Measurements from ENCODE around the gene ZBTB25. TPM values are rescaled to one million over a fixed set of nuclear protein-coding genes. Genes with fewer than 3 reads are reported as not detected.

ZBTB25 gene
- total RNA-seq, 1 experiment from 2014 or later = 4.0 TPM

DNA sequence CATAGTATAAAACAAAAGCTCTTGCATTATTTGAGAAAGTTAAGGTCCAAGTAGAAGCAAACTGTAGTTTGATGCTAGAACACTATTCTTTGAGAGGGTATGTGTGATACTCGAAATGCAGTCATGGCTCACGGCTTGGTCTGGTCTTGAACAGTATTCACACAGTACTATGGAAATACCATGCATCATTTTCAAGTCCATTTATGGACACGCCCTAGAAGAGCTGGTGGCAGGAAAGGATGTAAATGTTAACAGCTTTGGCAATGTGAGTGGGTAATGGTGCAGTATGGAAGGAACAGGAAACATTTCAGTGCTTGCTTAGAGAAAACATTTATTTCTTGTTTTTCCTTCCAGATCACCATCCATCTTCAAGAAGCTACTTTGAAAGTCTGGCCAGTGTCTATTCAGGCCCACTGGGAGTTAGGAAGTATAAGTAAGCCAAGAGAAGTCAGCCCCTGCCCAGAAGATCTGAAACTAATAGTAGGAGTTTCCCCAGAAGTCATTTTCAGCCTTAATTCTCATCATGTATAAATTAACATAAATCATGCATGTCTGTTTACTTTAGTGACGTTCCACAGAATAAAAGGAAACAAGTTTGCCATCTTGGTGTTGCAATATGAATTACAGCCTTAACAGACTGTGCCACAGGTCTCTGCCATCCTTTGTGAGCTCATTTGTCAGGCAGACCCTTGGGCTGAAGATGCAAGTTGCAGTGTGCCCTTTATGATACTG, 44.1 kb downstream of the ZBTB25 start:
- intact Hi-C loops (cut with micrococcal nuclease) = no loop called here
- Histone ChIP-seq H3K9me2 (replicated peaks; ENCODE audit: low read length) (no peaks in the 10 kb centered on the region), H4K20me1 (ENCODE audit: low read length) (no peaks in the 10 kb centered on the region), H3F3A (ENCODE audit: low read length, unreplicated experiment) (no peaks in the 10 kb centered on the region), H3K36me3 (ENCODE audit: low read depth, low read length) (peaks cover 43% of the 10 kb centered on the region), H2AFZ (ENCODE audit: low read length) (no peak overlapping the region), H3K9ac (ENCODE audit: low read length) (no peak overlapping the region), H3K9me3 (ENCODE audit: low read length) (no peaks in the 10 kb centered on the region), H3K27ac (ENCODE audit: low read length) (no peak overlapping the region), H3K4me2 (ENCODE audit: low read length) (no peak overlapping the region), H3K4me1 (ENCODE audit: insufficient read depth, low read length) (peaks cover 3% of the 10 kb centered on the region; the same call in 1 of the 2 replicates), H3K79me2 (ENCODE audit: low read length) (no peaks in the 10 kb centered on the region), H3K4me3 (ENCODE audit: low read length) (no peak overlapping the region), H3K27me3 (ENCODE audit: low read length) (no peaks in the 10 kb centered on the region)
- TF ChIP-seq, protein P1, sequence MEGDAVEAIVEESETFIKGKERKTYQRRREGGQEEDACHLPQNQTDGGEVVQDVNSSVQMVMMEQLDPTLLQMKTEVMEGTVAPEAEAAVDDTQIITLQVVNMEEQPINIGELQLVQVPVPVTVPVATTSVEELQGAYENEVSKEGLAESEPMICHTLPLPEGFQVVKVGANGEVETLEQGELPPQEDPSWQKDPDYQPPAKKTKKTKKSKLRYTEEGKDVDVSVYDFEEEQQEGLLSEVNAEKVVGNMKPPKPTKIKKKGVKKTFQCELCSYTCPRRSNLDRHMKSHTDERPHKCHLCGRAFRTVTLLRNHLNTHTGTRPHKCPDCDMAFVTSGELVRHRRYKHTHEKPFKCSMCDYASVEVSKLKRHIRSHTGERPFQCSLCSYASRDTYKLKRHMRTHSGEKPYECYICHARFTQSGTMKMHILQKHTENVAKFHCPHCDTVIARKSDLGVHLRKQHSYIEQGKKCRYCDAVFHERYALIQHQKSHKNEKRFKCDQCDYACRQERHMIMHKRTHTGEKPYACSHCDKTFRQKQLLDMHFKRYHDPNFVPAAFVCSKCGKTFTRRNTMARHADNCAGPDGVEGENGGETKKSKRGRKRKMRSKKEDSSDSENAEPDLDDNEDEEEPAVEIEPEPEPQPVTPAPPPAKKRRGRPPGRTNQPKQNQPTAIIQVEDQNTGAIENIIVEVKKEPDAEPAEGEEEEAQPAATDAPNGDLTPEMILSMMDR (conservative IDR thresholded peaks at IDR 0.05; ENCODE audit: low read depth, low read length) = no peak
- TF ChIP-seq EZH2 (IDR thresholded peaks at IDR 0.05; ENCODE audit: low read length, unreplicated experiment) (no peak), EZH2phosphoT487 (IDR thresholded peaks at IDR 0.05; ENCODE audit: borderline replicate concordance, low read length) (no peak)
- DNase-seq (no peak), ATAC-seq (no peak)
- BruUV-seq (replicated peaks) = no TSS peak
- POLR2A ChIA-PET (ENCODE audit: unreplicated experiment) = no interaction called here
- CTCF ChIA-PET = interaction anchor here (0.6 to 1.0 kb wide), 4 partner anchors 13 to 116 kb away, joined by 3 to 4 read pairs (median 3); no protein-coding TSS in a partner anchor

DNA sequence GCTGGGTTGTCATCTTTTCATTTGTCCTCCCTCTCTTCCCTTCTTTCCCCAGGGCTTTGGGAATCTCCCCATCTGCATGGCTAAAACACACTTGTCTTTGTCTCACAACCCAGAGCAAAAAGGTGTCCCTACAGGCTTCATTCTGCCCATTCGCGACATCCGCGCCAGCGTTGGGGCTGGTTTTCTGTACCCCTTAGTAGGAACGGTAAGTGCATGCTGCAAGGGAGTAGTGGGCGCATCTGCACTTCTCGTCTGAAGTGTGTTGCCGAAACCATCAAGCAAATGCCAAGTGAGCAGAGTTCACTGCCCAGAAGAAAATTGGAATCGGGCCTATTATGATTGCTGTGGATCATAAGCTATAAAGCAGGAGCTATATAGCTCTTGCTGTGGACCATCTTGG, 49.0 kb downstream of the ZBTB25 start:
- no peak overlapping the region for H3K27ac ChIP-seq (ENCODE audit: low read length)
- H3K36me3 ChIP-seq (ENCODE audit: low read depth, low read length) = peaks cover 73% of the 10 kb centered on the region
- ATAC-seq = no peak
- no peaks in the 10 kb centered on the region for H3K9me2 ChIP-seq (replicated peaks; ENCODE audit: low read length)
- no peak overlapping the region for H2AFZ ChIP-seq (ENCODE audit: low read length)
- intact Hi-C loops (cut with micrococcal nuclease) = no loop called here
- H3K4me1 ChIP-seq (ENCODE audit: insufficient read depth, low read length) = no peaks in the 10 kb centered on the region
- H3K27me3 ChIP-seq (ENCODE audit: low read length) = no peaks in the 10 kb centered on the region
- H3K79me2 ChIP-seq (ENCODE audit: low read length) = no peaks in the 10 kb centered on the region
- H3F3A ChIP-seq (ENCODE audit: low read length, unreplicated experiment) = no peaks in the 10 kb centered on the region
- no peak overlapping the region for H3K4me3 ChIP-seq (ENCODE audit: low read length)
- H3K4me2 ChIP-seq (ENCODE audit: low read length) = no peak overlapping the region
- TF ChIP-seq, protein P1 (conservative IDR thresholded peaks at IDR 0.05; ENCODE audit: low read depth, low read length) = no peak
- TF ChIP-seq EZH2phosphoT487 (IDR thresholded peaks at IDR 0.05; ENCODE audit: borderline replicate concordance, low read length) (no peak), EZH2 (IDR thresholded peaks at IDR 0.05; ENCODE audit: low read length, unreplicated experiment) (no peak)
- no TSS peak for BruUV-seq (replicated peaks)
- no peak for DNase-seq
- CTCF ChIA-PET = no interaction called here
- POLR2A ChIA-PET (ENCODE audit: unreplicated experiment) = no interaction called here
- no peak overlapping the region for H3K9ac ChIP-seq (ENCODE audit: low read length)
- no peaks in the 10 kb centered on the region for H4K20me1 ChIP-seq (ENCODE audit: low read length)
- H3K9me3 ChIP-seq (ENCODE audit: low read length) = no peaks in the 10 kb centered on the region

DNA sequence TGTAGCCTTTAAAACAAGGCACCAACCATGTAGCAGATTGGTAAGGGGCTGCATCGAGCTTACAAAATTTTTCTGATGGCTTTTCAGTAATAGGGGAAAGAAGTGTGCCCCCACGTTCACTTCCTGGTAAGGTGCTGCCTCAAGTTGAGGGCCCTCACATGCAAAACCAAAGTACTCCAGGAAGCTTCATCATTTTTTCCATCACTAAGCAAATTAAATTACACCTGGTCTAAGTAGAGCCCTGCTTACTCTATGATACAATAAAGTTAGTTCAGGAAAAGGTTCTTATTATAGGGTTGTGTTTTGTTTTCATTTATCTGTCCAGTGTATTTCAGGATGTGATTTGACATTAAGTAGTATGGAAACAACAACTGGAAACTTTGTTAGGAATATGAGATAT, 53.4 kb downstream of the ZBTB25 start:
- Histone ChIP-seq H2AFZ (ENCODE audit: low read length) (no peak overlapping the region), H3K79me2 (ENCODE audit: low read length) (no peaks in the 10 kb centered on the region), H3K4me3 (ENCODE audit: low read length) (no peak overlapping the region), H3K4me1 (ENCODE audit: insufficient read depth, low read length) (no peaks in the 10 kb centered on the region), H3K9ac (ENCODE audit: low read length) (no peak overlapping the region), H3K9me3 (ENCODE audit: low read length) (no peaks in the 10 kb centered on the region), H4K20me1 (ENCODE audit: low read length) (no peaks in the 10 kb centered on the region), H3K27me3 (ENCODE audit: low read length) (no peaks in the 10 kb centered on the region), H3K4me2 (ENCODE audit: low read length) (no peak overlapping the region), H3K36me3 (ENCODE audit: low read depth, low read length) (peaks cover 53% of the 10 kb centered on the region), H3K27ac (ENCODE audit: low read length) (no peak overlapping the region), H3F3A (ENCODE audit: low read length, unreplicated experiment) (no peaks in the 10 kb centered on the region), H3K9me2 (replicated peaks; ENCODE audit: low read length) (no peaks in the 10 kb centered on the region)
- DNase-seq (no peak), ATAC-seq (no peak)
- ChIA-PET POLR2A (ENCODE audit: unreplicated experiment) (no interaction called here), CTCF (no interaction called here)
- no peak for TF ChIP-seq EZH2 (IDR thresholded peaks at IDR 0.05; ENCODE audit: low read length, unreplicated experiment)
- no peak for TF ChIP-seq EZH2phosphoT487 (IDR thresholded peaks at IDR 0.05; ENCODE audit: borderline replicate concordance, low read length)
- TF ChIP-seq, protein P1 (conservative IDR thresholded peaks at IDR 0.05; ENCODE audit: low read depth, low read length) = no peak
- intact Hi-C loops (cut with micrococcal nuclease) = no loop called here
- BruUV-seq (replicated peaks) = no TSS peak
